B cell (primary cell): ENCODE measurements around the gene SMIM36. TPM values are rescaled to one million over a fixed set of nuclear protein-coding genes. Genes with fewer than 3 reads are reported as not detected.

ENCODE experiments used
- ATAC-seq: fragments of 200-7000 bp; cut with Tn5 transposase; one replicate; pipeline ENCODE4 v1.10.0; 2021; ENCODE audit warnings: low read depth, mild to moderate bottlenecking, moderate number of reproducible peaks, moderate library complexity
- CTCF ChIA-PET: fragments of 350-600 bp; sonication (Branson Sonifier 250); formaldehyde crosslinking; loops from one replicate; lab custom pipeline; 2021; ENCODE audit warnings: antibody characterized with exemption, inconsistent platforms; lab: Charles Lee
- POLR2A ChIA-PET: fragments of 350-600 bp; sonication (Branson Sonifier 250); formaldehyde crosslinking; loops from one replicate; lab custom pipeline; 2021; ENCODE audit warnings: antibody characterized with exemption; lab: Charles Lee
- DNase-seq: peaks from one replicate; pipeline ENCODE4 v3.0.0; 2013
- H2AFZ ChIP-seq: 2 replicates; pipeline ENCODE4 v1.6.1; 2012; ENCODE audit warnings: mild to moderate bottlenecking, low read depth, low read length; ENCODE audit not compliant: insufficient read depth, poor library complexity, severe bottlenecking
- H3K27ac ChIP-seq, 2 donors: 1 replicate in 1 of 2; 2 replicates in 1 of 2; pipeline ENCODE4 v1.5.1; 2012 to 2013; ENCODE audit warnings: low read length in 2 of 2, mild to moderate bottlenecking in 2 of 2, moderate library complexity in 1 of 2
- H3K27me3 ChIP-seq, 4 experiments: fragments of 200-600 bp in 1 of 4; sonication (generic) in 1 of 4; replicated peaks in 1 of 4; 1 replicate in 2 of 4; 2 replicates in 2 of 4; pipeline versions ENCODE4 v1.6.1 to v1.7.0; 2013 to 2016; ENCODE audit warnings: low read length in 3 of 4, mild to moderate bottlenecking in 2 of 4, mixed read lengths in 1 of 4, moderate library complexity in 1 of 4; ENCODE audit not compliant: insufficient read depth in 4 of 4, control insufficient read depth in 3 of 4; ENCODE audit errors: control extremely low read depth in 1 of 4
- H3K36me3 ChIP-seq, 2 experiments: replicated peaks in 1 of 2; 1 replicate in 1 of 2; 2 replicates in 1 of 2; pipeline versions ENCODE4 v1.6.1 to v1.7.1; 2013; ENCODE audit warnings: low read length in 1 of 2; ENCODE audit not compliant: insufficient read depth in 2 of 2, control insufficient read depth in 1 of 2; ENCODE audit errors: control extremely low read depth in 1 of 2, extremely low read depth in 1 of 2
- H3K4me1 ChIP-seq, 2 donors: fragments of 200-600 bp in 1 of 2; sonication (generic) in 1 of 2; 1 replicate in 1 of 2; 2 replicates in 1 of 2; pipeline versions ENCODE4 v1.5.1 to v1.6.1; 2013 to 2017; ENCODE audit warnings: low read length in 2 of 2; ENCODE audit not compliant: control insufficient read depth in 2 of 2, insufficient read depth in 2 of 2
- H3K4me2 ChIP-seq: replicated peaks from 2 replicates; pipeline ENCODE3; 2012; ENCODE audit warnings: mild to moderate bottlenecking, low read depth, low read length; ENCODE audit not compliant: poor library complexity, severe bottlenecking
- H3K4me3 ChIP-seq, 5 experiments: fragments of 200-600 bp in 1 of 5; sonication (generic) in 1 of 5; 1 replicate in 3 of 5; 2 replicates in 2 of 5; pipeline versions ENCODE4 v1.5.1 to v1.7.0; 2011 to 2016; ENCODE audit warnings: low read length in 4 of 5, mild to moderate bottlenecking in 4 of 5, low read depth in 2 of 5, control low read depth in 1 of 5, moderate library complexity in 1 of 5; ENCODE audit not compliant: insufficient read depth in 1 of 5; ENCODE audit errors: control extremely low read depth in 1 of 5, extremely low read depth in 1 of 5
- H3K79me2 ChIP-seq: fragments of 200-600 bp; sonication (generic); one replicate; pipeline ENCODE4 v1.6.0; 2016; ENCODE audit warnings: low read length; ENCODE audit not compliant: control insufficient read depth, insufficient read depth
- H3K9ac ChIP-seq: fragments of 200-600 bp; sonication (generic); 2 replicates; pipeline ENCODE4 v1.6.1; 2017; ENCODE audit warnings: mild to moderate bottlenecking, low read length, moderate library complexity
- H3K9me3 ChIP-seq, 3 donors: one replicate each; pipeline versions ENCODE4 v1.6.1 to v1.7.1; 2013; ENCODE audit warnings: low read length in 2 of 3; ENCODE audit not compliant: control insufficient read depth in 2 of 3, insufficient read depth in 1 of 3; ENCODE audit errors: control extremely low read depth in 1 of 3
- H4K20me1 ChIP-seq: 2 replicates; pipeline ENCODE4 v1.6.0; 2012; ENCODE audit warnings: mild to moderate bottlenecking, low read length; ENCODE audit not compliant: insufficient read depth, control insufficient read depth, poor library complexity, severe bottlenecking
- H3K27ac Mint-ChIP-seq: one replicate; pipeline ENCODE4 v1.8.0; 2021; ENCODE audit warnings: mixed read lengths
- H3K27me3 Mint-ChIP-seq: one replicate; pipeline ENCODE4 v1.8.0; 2021; ENCODE audit warnings: mixed read lengths
- H3K4me1 Mint-ChIP-seq: one replicate; pipeline ENCODE4 v1.8.0; 2021; ENCODE audit warnings: mixed read lengths
- H3K4me3 Mint-ChIP-seq: one replicate; pipeline ENCODE4 v1.8.0; 2021; ENCODE audit warnings: mixed read lengths
- H3K9me3 Mint-ChIP-seq: one replicate; pipeline ENCODE4 v1.8.0; 2022; ENCODE audit warnings: mixed read lengths; ENCODE audit not compliant: insufficient read depth
- CTCF ChIP-seq: fragments of 200-600 bp; IDR thresholded peaks from one replicate; pipeline ENCODE4 v1.8.0; 2022; ENCODE audit warnings: antibody characterized with exemption, mild to moderate bottlenecking
- EZH2 ChIP-seq: IDR thresholded peaks from 2 replicates; pipeline ENCODE4 v1.6.1; 2012; ENCODE audit warnings: borderline replicate concordance, low read depth, mild to moderate bottlenecking, moderate library complexity, low read length; ENCODE audit not compliant: insufficient read depth, poor library complexity, severe bottlenecking
- WGBS: methylation state at CpG from one replicate; pipeline ENCODE4 v1.1.5; 2013; ENCODE audit warnings: missing lambda C conversion rate; ENCODE audit not compliant: insufficient coverage; 5-methylcytosine and 5-hydroxymethylcytosine counted together
- intact Hi-C: fragments of 100-400 bp; cut with micrococcal nuclease; formaldehyde crosslinking; loops from one replicate; pipeline ENCODE4 v1.10.0; 2022
- polyA plus RNA-seq: library from polyadenylated mRNA; depleted of rRNA; stranded (reverse); fragments of >200 nt; gene quantifications from 2 replicates; pipeline ENCODE4 v1.2.3, GENCODE V29; 2012
- total RNA-seq, 2 donors: library from RNA; stranded (reverse); fragments of 120-200 nt in 1 of 2; gene quantifications; 1 replicate in 1 of 2; 2 replicates in 1 of 2; pipeline versions ENCODE4 v1.2.3 to v1.2.4, GENCODE V29; 2013 to 2022

Gene SMIM36
- total and polyA plus RNA-seq, 2 donors (not counting 1 experiment from before 2014, with no cell fraction given): not detected

DNA sequence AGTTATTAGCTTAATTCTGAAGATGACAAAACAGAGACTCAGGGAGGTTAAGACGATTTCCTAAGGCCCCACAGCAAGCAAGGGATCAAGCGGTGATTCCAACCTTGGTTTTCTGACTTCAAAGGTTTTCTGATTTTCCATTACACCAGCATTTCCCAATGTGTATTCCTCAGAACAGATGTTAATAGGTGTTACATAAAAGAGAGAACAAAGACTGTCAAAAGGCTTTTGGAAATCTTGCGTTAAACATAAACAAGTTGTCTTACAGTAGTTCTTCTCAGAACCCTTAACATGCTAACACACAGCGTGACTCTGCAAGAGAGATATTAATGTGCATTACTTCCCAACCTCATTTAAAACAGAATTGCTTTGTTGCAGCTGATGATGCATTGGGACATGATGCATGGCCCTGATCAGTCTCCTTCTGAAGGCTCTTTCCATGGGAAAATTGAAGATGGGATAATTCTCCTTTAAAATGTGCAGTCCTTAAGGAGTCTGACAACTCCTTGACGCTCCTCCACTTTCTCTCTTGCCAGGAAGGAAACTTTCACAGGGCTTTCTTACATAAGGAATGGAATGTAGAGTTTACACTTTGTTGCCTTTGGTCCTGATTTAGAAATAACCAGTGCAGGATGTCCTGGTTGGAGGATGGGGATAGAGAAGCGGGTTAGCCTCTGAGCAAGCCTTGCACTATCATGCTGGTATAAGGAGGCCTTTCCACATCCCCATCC lies 68.1 kb downstream of the SMIM36 start:
- no peak overlapping the region for H3K9ac ChIP-seq
- H4K20me1 ChIP-seq: no peaks in the 10 kb centered on the region
- Mint-ChIP-seq H3K9me3 (no peaks in the 10 kb centered on the region), H3K27me3 (no peaks in the 10 kb centered on the region), H3K4me3 (no peak overlapping the region), H3K27ac (no peak overlapping the region), H3K4me1 (peaks cover 23% of the 10 kb centered on the region)
- no peaks in the 10 kb centered on the region for H3K36me3 ChIP-seq
- ChIA-PET POLR2A (no interaction called here), CTCF (interaction anchor here (0.7 to 1.8 kb wide), 2 partner anchors 22 to 69 kb away, joined by 3 to 4 read pairs; partner anchors contain the start of gene MMD)
- ATAC-seq (no peak), DNase-seq (no peak)
- H2AFZ ChIP-seq: no peak overlapping the region
- peaks cover 13 to 16% of the 10 kb centered on the region in 2 donors for H3K4me1 ChIP-seq
- H3K79me2 ChIP-seq: no peaks in the 10 kb centered on the region
- WGBS: no CpG with 5 or more reads among the region's 6 CpGs
- peaks cover 0 to 13% (median 6%) of the 10 kb centered on the region in 4 experiments for H3K27me3 ChIP-seq
- H3K9me3 ChIP-seq: no peaks in the 10 kb centered on the region
- H3K4me3 ChIP-seq: no peak overlapping the region
- H3K4me2 ChIP-seq: no peak overlapping the region
- no peak overlapping the region for H3K27ac ChIP-seq
- TF ChIP-seq EZH2: no peak
- TF ChIP-seq CTCF: no peak
- intact Hi-C loops: no loop called here

DNA sequence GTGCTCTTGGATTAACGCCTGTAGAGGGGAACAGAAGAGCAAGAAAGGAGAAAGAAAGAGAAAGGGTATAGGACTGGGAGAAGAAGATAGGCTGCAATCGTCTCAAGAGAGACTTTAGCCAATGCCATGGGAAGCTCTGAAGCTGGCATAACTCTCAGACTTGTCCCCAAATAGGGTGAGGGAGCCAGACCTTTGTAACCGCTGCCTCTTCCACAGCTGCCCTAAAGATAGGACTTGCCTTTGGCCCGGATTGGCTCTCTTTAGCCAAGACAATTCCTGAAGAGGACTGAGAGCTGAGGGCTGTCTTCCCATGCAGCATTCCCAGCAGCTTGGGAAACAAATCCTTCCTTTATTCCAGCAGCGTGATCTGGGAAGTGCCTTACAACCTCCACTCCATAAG lies 68.8 kb downstream of the SMIM36 start:
- ATAC-seq: no peak
- ChIA-PET CTCF (interaction anchor here (0.7 to 1.8 kb wide), 3 partner anchors 21 to 70 kb away, joined by 3 to 4 read pairs (median 3); partner anchors contain the start of gene MMD), POLR2A (interaction anchor here (0.7 kb wide), 1 partner anchor 31 kb away, joined by 3 read pairs; no protein-coding TSS in a partner anchor)
- H3K36me3 ChIP-seq: no peaks in the 10 kb centered on the region
- H3K9ac ChIP-seq: no peak overlapping the region
- H3K4me1 ChIP-seq: peaks cover 18 to 21% of the 10 kb centered on the region in 2 donors
- no peaks in the 10 kb centered on the region for H3K9me3 ChIP-seq
- intact Hi-C loops: no loop called here
- no peak overlapping the region for H3K4me3 Mint-ChIP-seq
- H3K4me1 Mint-ChIP-seq: peaks cover 30% of the 10 kb centered on the region
- no peak overlapping the region for H3K27ac Mint-ChIP-seq
- H3K9me3 Mint-ChIP-seq: no peaks in the 10 kb centered on the region
- no peak overlapping the region for H3K4me3 ChIP-seq
- no peaks in the 10 kb centered on the region for H3K27me3 Mint-ChIP-seq
- no peak for DNase-seq
- H4K20me1 ChIP-seq: no peaks in the 10 kb centered on the region
- peaks cover 0 to 13% (median 6%) of the 10 kb centered on the region in 4 experiments for H3K27me3 ChIP-seq
- no peaks in the 10 kb centered on the region for H3K79me2 ChIP-seq
- no peak overlapping the region for H3K27ac ChIP-seq
- no peak for TF ChIP-seq EZH2
- TF ChIP-seq CTCF: no peak
- WGBS: 100% methylated on average over 4 of the region's 5 CpGs
- no peak overlapping the region for H2AFZ ChIP-seq
- no peak overlapping the region for H3K4me2 ChIP-seq
